Pancreas (tissue), 10 donors: ENCODE measurements around the gene UCKL1. TPM values are rescaled to one million over a fixed set of nuclear protein-coding genes. Genes with fewer than 3 reads are reported as not detected.
A peak's percentile ranks its signal among the peaks of the same experiment; 100 is the strongest.

Experiments used
- ATAC-seq, 4 donors: fragments of 200-7000 bp; cut with Tn5 transposase; one replicate each; pipeline versions ENCODE4 v1.8.0 to v1.9.1; 2020; ENCODE audit warnings: mild to moderate bottlenecking in 4 of 4, moderate library complexity in 4 of 4
- DNase-seq, 6 donors: peaks; one replicate each; pipeline ENCODE4 v3.0.0-alpha.2; 2020
- FAIRE-seq: peaks from 2 replicates; lab custom pipeline; 2012; peaks lifted over from hg19 to GRCh38; lab: Jason Lieb, UNC
- H3K27ac ChIP-seq, 4 donors: fragments of 200-600 bp; sonication (generic); 1 replicate in 3 of 4; 2 replicates in 1 of 4; pipeline versions ENCODE4 v1.5.0 to v1.8.0; 2020
- H3K27me3 ChIP-seq, 4 donors: fragments of 200-600 bp; one replicate each; pipeline ENCODE4 v1.8.0; 2021
- H3K36me3 ChIP-seq, 3 donors: fragments of 200-600 bp; sonication (generic) in 1 of 3; one replicate each; pipeline versions ENCODE4 v1.5.0 to v1.8.0; 2020 to 2021
- H3K4me1 ChIP-seq, 3 donors: fragments of 200-600 bp; one replicate each; pipeline ENCODE4 v1.8.0; 2021
- H3K4me3 ChIP-seq, 4 donors: fragments of 200-600 bp; sonication (generic) in 2 of 4; one replicate each; pipeline versions ENCODE4 v1.5.0 to v1.8.0; 2020 to 2021
- H3K9me3 ChIP-seq, 4 donors: fragments of 200-600 bp; one replicate each; pipeline ENCODE4 v1.8.0; 2021
- WGBS, 2 donors: extraction: QIAGEN DNeasy Blood & Tissue Kit; methylation state at CpG; one replicate each; pipeline ENCODE4 v1.1.7; 2013; 5-methylcytosine and 5-hydroxymethylcytosine counted together
- intact Hi-C, 3 donors: fragments of 100-400 bp; cut with DNase I; formaldehyde crosslinking; loops; one replicate each; pipeline versions ENCODE4 v1.11.1 to v1.14.2; 2022
- polyA plus RNA-seq, 2 donors: library from polyadenylated mRNA; stranded (reverse); fragments of 200-250 nt; gene quantifications; one replicate each; pipeline ENCODE4 v1.2.3, GENCODE V29; 2013
- total RNA-seq, 6 donors: library from RNA; stranded (reverse); fragmentation: NEBNext Ultra II Directional in 4 of 6; extraction: Animal tissue kit (Norgen Biotek cat#: 25700) in 4 of 6; gene quantifications; one replicate each; pipeline versions ENCODE4 v1.2.1 to v1.2.4, GENCODE V29; 2021 to 2023
- TF ChIP-seq, protein P1 (sequence below), 4 donors: fragments of 200-600 bp; sonication (generic) in 3 of 4; IDR thresholded peaks; one replicate each; pipeline versions ENCODE4 v1.5.0 to v1.8.0; 2021; ENCODE audit warnings: antibody characterized with exemption in 4 of 4
- donor health status: healthy with polysubstance abuse.
- donor health status: DM: no; HTN: no; CAD: no; lungs with moderate emphysema.
- donor health status: DM: no; HTN: no; CAD: no.
- donor health status: control.
- donor health status: control.
- donor health status: Bipolar disorder and iron deficiency.
- donor health status: DM: yes; HTN: yes; CAD: no.
- donor health status: DM: no; HTN: no; CAD: no.
- donor health status: DM: no; HTN: no; CAD: no.
- donor health status: DM: yes; HTN: yes; CAD: no.

Gene UCKL1
- total and polyA plus RNA-seq, 8 donors = 13.9 to 84.7 (median 18.1) TPM

DNA sequence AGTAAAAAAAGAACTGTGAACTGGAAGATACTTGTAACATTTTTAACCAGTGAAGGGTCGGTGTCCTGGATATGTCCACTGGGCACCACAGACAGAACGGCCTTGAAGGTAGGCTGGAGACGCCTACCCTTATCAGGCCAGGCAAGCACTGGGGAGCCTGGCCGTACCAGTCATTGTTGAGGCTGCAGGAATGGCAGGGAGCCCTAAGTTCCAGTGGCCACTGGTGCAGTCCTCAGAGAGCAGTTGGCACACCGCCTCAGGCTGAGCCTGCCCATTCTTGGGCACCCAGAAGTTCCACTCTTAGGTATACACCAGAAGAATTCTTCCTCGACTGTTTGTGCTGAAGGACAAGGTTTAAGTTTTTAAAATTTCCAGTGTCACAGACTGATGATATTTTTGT, 40.7 kb downstream of the UCKL1 start:
- TF ChIP-seq, protein P1, sequence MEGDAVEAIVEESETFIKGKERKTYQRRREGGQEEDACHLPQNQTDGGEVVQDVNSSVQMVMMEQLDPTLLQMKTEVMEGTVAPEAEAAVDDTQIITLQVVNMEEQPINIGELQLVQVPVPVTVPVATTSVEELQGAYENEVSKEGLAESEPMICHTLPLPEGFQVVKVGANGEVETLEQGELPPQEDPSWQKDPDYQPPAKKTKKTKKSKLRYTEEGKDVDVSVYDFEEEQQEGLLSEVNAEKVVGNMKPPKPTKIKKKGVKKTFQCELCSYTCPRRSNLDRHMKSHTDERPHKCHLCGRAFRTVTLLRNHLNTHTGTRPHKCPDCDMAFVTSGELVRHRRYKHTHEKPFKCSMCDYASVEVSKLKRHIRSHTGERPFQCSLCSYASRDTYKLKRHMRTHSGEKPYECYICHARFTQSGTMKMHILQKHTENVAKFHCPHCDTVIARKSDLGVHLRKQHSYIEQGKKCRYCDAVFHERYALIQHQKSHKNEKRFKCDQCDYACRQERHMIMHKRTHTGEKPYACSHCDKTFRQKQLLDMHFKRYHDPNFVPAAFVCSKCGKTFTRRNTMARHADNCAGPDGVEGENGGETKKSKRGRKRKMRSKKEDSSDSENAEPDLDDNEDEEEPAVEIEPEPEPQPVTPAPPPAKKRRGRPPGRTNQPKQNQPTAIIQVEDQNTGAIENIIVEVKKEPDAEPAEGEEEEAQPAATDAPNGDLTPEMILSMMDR (IDR thresholded peaks at IDR 0.05) = no peak
- no peaks in the 10 kb centered on the region for H3K36me3 ChIP-seq
- WGBS, 2 donors = 42% methylated on average over 6 of the region's 6 CpGs
- no peak overlapping the region for H3K27ac ChIP-seq
- peaks cover 0 to 25% (median 13%) of the 10 kb centered on the region in 3 donors for H3K4me1 ChIP-seq
- FAIRE-seq (no peak), DNase-seq (peak in 5 of 6 donors; percentile 47 to 76 (median 60)), ATAC-seq (peak; percentile 38 to 81 (median 68))
- no peaks in the 10 kb centered on the region for H3K27me3 ChIP-seq
- intact Hi-C loops = no loop called here
- H3K9me3 ChIP-seq = no peaks in the 10 kb centered on the region
- no peak overlapping the region for H3K4me3 ChIP-seq

DNA sequence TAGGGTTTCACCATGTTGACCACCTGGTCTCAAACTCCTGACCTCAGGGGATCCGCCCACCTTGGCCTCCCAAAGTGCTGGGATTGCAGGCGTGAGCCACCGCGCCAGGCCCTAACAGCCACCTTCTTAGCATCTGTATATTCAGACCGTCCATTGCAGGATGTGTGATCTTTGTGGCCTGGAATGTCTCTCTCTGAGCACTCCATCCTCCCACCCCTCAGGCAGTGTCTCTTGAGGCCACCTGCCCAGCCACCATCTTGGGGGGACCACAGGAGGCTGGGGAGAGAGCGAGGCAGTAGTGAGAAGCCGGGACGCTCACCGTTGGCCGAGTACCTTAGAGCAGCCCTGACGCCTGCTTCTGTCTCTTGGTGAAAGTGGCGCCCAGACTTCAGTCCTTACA, 42.4 kb downstream of the UCKL1 start:
- DNase-seq = peak in 1 of 6 donors; percentile 12
- Histone ChIP-seq H3K27me3 (no peaks in the 10 kb centered on the region), H3K4me1 (peaks cover 2 to 27% (median 13%) of the 10 kb centered on the region in 3 donors), H3K36me3 (no peaks in the 10 kb centered on the region), H3K27ac (no peak overlapping the region), H3K4me3 (no peak overlapping the region), H3K9me3 (no peaks in the 10 kb centered on the region)
- FAIRE-seq = no peak
- 95 to 98% methylated on average over 12 of the region's 12 CpGs for WGBS, 2 donors
- TF ChIP-seq, protein P1 (IDR thresholded peaks at IDR 0.05) = no peak
- no peak for ATAC-seq
- intact Hi-C loops = no loop called here

DNA sequence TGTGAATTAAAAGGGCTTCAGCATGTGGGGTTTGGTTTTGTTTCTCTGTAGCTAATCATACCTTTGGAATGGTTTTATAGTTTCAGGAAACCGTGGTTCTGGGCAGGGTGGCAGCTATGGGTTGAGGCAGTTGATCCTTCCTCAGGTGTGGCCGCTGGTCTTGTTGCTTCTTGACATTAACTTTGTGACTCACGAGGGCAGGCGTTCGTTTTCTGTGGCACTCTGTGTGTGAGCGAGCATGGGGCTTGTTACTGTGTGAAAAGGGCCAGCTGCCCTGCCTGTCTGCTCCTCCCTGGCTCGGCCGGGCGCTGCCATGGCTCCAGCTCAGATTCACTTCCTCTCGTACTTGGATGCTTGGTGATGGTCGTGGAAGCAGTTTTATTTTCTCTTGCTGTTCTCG, 45.0 kb downstream of the UCKL1 start:
- Histone ChIP-seq H3K36me3 (no peaks in the 10 kb centered on the region), H3K27ac (peak overlapping the region in 3 of 4 donors; percentile 30 to 47 (median 45)), H3K27me3 (no peaks in the 10 kb centered on the region), H3K4me1 (peaks cover 13 to 47% (median 15%) of the 10 kb centered on the region in 3 donors), H3K9me3 (no peaks in the 10 kb centered on the region), H3K4me3 (no peak overlapping the region)
- TF ChIP-seq, protein P1 (IDR thresholded peaks at IDR 0.05) = no peak
- 28 to 31% methylated on average over 12 of the region's 12 CpGs for WGBS, 2 donors
- ATAC-seq (peak; percentile 84 to 87 (median 86)), DNase-seq (peak; percentile 73 to 89 (median 86)), FAIRE-seq (no peak)
- intact Hi-C loops = no loop called here

DNA sequence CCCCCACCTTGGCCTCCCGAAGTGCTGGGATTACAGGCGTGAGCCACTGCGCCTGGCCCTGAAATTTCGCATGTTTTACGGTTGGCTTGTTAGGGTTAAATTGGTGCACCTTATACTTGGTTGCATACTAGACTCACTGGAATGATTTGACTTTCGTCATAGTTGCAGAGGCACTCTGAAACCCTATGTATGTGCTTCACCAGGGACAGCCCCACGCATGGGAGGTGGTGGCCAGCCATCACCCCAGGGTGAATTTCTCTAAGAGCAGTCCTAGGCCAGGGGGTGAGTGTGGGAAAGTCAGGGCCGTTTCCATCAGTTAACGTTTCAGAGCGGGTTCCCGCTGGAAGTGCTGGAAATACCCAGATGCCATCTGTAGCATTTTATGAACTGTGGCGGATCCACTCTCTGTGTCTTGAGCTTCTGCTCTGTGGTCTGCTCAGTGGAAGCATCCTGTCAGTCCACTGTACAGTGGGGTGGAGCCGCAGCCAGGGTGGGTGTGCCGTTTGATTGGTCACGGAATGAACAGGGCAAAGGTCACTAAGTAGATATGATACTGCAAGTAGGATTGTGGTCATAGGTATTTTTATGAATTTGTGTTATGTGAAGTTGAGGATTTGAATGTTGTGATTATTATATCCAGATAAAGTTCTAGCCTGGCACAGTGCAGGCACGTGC, 48.1 kb downstream of the UCKL1 start:
- H3K27ac ChIP-seq = no peak overlapping the region
- 44 to 48% methylated on average over 16 of the region's 16 CpGs for WGBS, 2 donors
- ATAC-seq (peak; percentile 9 to 46 (median 27)), DNase-seq (peak in 1 of 6 donors; percentile 36), FAIRE-seq (no peak)
- no peaks in the 10 kb centered on the region for H3K27me3 ChIP-seq
- no peaks in the 10 kb centered on the region for H3K9me3 ChIP-seq
- intact Hi-C loops = no loop called here
- H3K36me3 ChIP-seq = no peaks in the 10 kb centered on the region
- peaks cover 5 to 37% (median 15%) of the 10 kb centered on the region in 3 donors for H3K4me1 ChIP-seq
- H3K4me3 ChIP-seq = no peak overlapping the region
- TF ChIP-seq, protein P1 (IDR thresholded peaks at IDR 0.05) = no peak
